Adrenal gland (tissue), 19 donors: ENCODE measurements around the gene NPIPA5. TPM values are rescaled to one million over a fixed set of nuclear protein-coding genes. Genes with fewer than 3 reads are reported as not detected.
"Not testable (repeated sequence)": the region's sequence is repeated elsewhere in the genome, so short reads cannot be mapped to it uniquely, and the experiment has no call there.

Experiments
- DNase-seq, 7 donors: peaks; one replicate each; pipeline ENCODE4 v3.0.0-alpha.2; 2019 to 2020
- H3K27ac ChIP-seq, 5 donors: fragments of 200-600 bp; sonication (generic) in 4 of 5; 1 replicate in 3 of 5; 2 replicates in 2 of 5; pipeline versions ENCODE4 v1.5.1 to v1.8.0; 2016 to 2020; ENCODE audit warnings: mild to moderate bottlenecking in 1 of 5
- H3K27me3 ChIP-seq: fragments of 200-600 bp; 2 replicates; pipeline ENCODE4 v1.8.0; 2021
- H3K36me3 ChIP-seq, 2 donors: fragments of 200-600 bp; replicated peaks in 1 of 2; 1 replicate in 1 of 2; 2 replicates in 1 of 2; pipeline versions ENCODE4 v1.5.1 to v1.8.0; 2018 to 2022
- H3K4me1 ChIP-seq, 2 donors: fragments of 200-600 bp; replicated peaks in 1 of 2; 1 replicate in 1 of 2; 2 replicates in 1 of 2; pipeline versions ENCODE4 v1.5.1 to v1.8.0; 2018 to 2021
- H3K4me3 ChIP-seq, 4 donors: fragments of 200-600 bp; sonication (generic) in 3 of 4; one replicate each; pipeline ENCODE4 v1.5.1; 2016 to 2018
- H3K9me3 ChIP-seq, 3 donors: fragments of 200-600 bp; sonication (generic) in 1 of 3; replicated peaks in 1 of 3; 1 replicate in 2 of 3; 2 replicates in 1 of 3; pipeline versions ENCODE4 v1.5.1 to v1.8.0; 2016 to 2021
- CTCF ChIP-seq, 6 experiments: fragments of 450-650 bp in 4 of 6; fragments of 200-600 bp in 2 of 6; sonication (generic) in 1 of 6; IDR thresholded peaks; 1 replicate in 5 of 6; 2 replicates in 1 of 6; pipeline versions ENCODE4 v1.5.1 to v1.8.0; 2016 to 2021; ENCODE audit warnings: antibody characterized with exemption in 6 of 6, mild to moderate bottlenecking in 2 of 6, moderate library complexity in 1 of 6
- POLR2A ChIP-seq, 2 donors: fragments of 450-650 bp; IDR thresholded peaks; one replicate each; pipeline ENCODE4 v1.6.1; 2017; ENCODE audit warnings: antibody characterized with exemption in 2 of 2, mild to moderate bottlenecking in 2 of 2, moderate library complexity in 1 of 2
- WGBS, 4 donors: extraction: QIAGEN DNeasy Blood & Tissue Kit in 2 of 4; methylation state at CpG; one replicate each; pipeline versions ENCODE4 v1.1.5 to v1.1.7; 2013 to 2017; 5-methylcytosine and 5-hydroxymethylcytosine counted together
- intact Hi-C, 2 donors: fragments of 100-400 bp; cut with DNase I; formaldehyde crosslinking; loops; one replicate each; pipeline versions ENCODE4 v1.14.1 to v1.15.0; 2022 to 2023
- long read RNA-seq, 10 donors: library from polyadenylated mRNA in 3 of 10; unstranded in 2 of 10; stranded (forward) in 1 of 10; transcript quantifications; one replicate each; pipeline ENCODE4 v2.0.0 and lab custom pipeline, GENCODE V29; 2021 to 2026
- polyA plus RNA-seq, 3 donors: library from polyadenylated mRNA; stranded (reverse); fragments of 200-250 nt in 2 of 3; fragments of 350-450 nt in 1 of 3; fragmentation: Illumina TruSeq in 1 of 3; extraction: RNeasy Lipid Tissue Mini Kit (QIAGEN cat#74804) in 1 of 3; gene quantifications; one replicate each; pipeline ENCODE4 v1.2.3, GENCODE V29; 2013 to 2014
- total RNA-seq, 9 donors: library from RNA; depleted of rRNA in 4 of 9; stranded (reverse); fragments of >200 nt in 4 of 9; fragments of 120-200 nt in 1 of 9; fragmentation: NEBNext Ultra II Directional in 1 of 9; extraction: Animal tissue kit (Norgen Biotek cat#: 25700) in 1 of 9; gene quantifications; one replicate each; pipeline versions ENCODE4 v1.1.0 to v1.2.4, GENCODE V29; 2013 to 2023
- donor health status: healthy with polysubstance abuse.
- donor health status: Bipolar disorder and iron deficiency.
- donor health status: DM: yes; HTN: yes; CAD: no.
- donor health status: DM: no; HTN: no; CAD: no.
- donor health status: DM: no; HTN: no; CAD: no.
- donor health status: DM: yes; HTN: yes; CAD: no.

The NPIPA5 gene
- 10 to 100 TPM in 4 of 9 donors, 1 to 10 TPM in 5; 4.0 to 17.2 (median 9.6) TPM for total RNA-seq
- polyA plus RNA-seq, result 100 to 1,000 TPM in 2 of 3 donors, 10 to 100 TPM in 1; 15.2 to 169 (median 106) TPM
- long read RNA-seq, donor 1, result 0 reads
- long read RNA-seq, donor 2, result 0 reads
- long read RNA-seq, donor 3, result 0 reads
- long read RNA-seq, donor 4, result 0 reads
- long read RNA-seq, donor 5, partial matches to known transcripts, result 0 of 2 reads
- long read RNA-seq, donor 5, other reads (novel, unspliced or antisense), result 2 of 2 reads
- long read RNA-seq, donor 6, result 0 reads
- long read RNA-seq, donor 7, result 0 reads
- long read RNA-seq, donor 8, result 0 reads
- long read RNA-seq, donor 9, result 0 reads
- long read RNA-seq, donor 10, result 0 reads

- intact Hi-C loops, H3K4me1 ChIP-seq, H3K9me3 ChIP-seq, H3K27ac ChIP-seq, H3K4me3 ChIP-seq, H3K36me3 ChIP-seq, DNase-seq, H3K27me3 ChIP-seq: not testable (repeated sequence)
- WGBS, 4 donors, result 94% methylated on average over 4 of the region's 4 CpGs; no CpG with 5 or more reads in 3 of the 4 donors
These were observed at the start of gene NPIPA5 for GRCh38 chr16:15378194-15378593. TSS of gene NPIPA5 (minus strand) at chr16:15378294. CDS start at chr16:15378294, 0 bp downstream.

- TF ChIP-seq POLR2A (IDR thresholded peaks at IDR 0.05) (no peak), CTCF (IDR thresholded peaks at IDR 0.05) (peak; percentile 42 to 82 (median 70))
- H3K9me3 ChIP-seq, result no peaks in the 10 kb centered on the region
- H3K4me1 ChIP-seq, result peaks cover 0 to 7% of the 10 kb centered on the region in 2 donors
- H3K27me3 ChIP-seq, result no peaks in the 10 kb centered on the region
- DNase-seq, result peak; percentile 57 to 85 (median 75)
- no peak overlapping the region for H3K4me3 ChIP-seq
- 0 to 13% (median 6%) methylated on average over 5 to 8 of the region's 8 CpGs for WGBS, 4 donors
- intact Hi-C loops, result loop anchor here in 1 of 2 donors (10.0 kb wide), 1 partner anchor 277 kb away; no protein-coding TSS in a partner anchor
- H3K27ac ChIP-seq, result peak overlapping the region in 2 of 5 donors; percentile 13 to 50
- no peaks in the 10 kb centered on the region for H3K36me3 ChIP-seq
These were observed 49.6 kb upstream of the NPIPA5 start for GRCh38 chr16:15427648-15428239.

- DNase-seq, result no peak
- intact Hi-C loops, result loop anchor here in 1 of 2 donors (10.0 kb wide), 1 partner anchor 278 kb away; no protein-coding TSS in a partner anchor
- Histone ChIP-seq H3K4me1 (peaks cover 0 to 7% of the 10 kb centered on the region in 2 donors), H3K9me3 (no peaks in the 10 kb centered on the region), H3K27ac (no peak overlapping the region), H3K27me3 (no peaks in the 10 kb centered on the region), H3K36me3 (no peaks in the 10 kb centered on the region), H3K4me3 (no peak overlapping the region)
- TF ChIP-seq POLR2A (IDR thresholded peaks at IDR 0.05) (no peak), CTCF (IDR thresholded peaks at IDR 0.05) (no peak)
- whole genome bisulfite sequencing, 4 donors, result 75 to 87% (median 80%) methylated on average over 6 of the region's 6 CpGs
These were observed 48.7 kb upstream of the NPIPA5 start for GRCh38 chr16:15426796-15427195.

GRCh38 chr16:15425861-15426260 lies 47.8 kb upstream of the NPIPA5 start:
- Histone ChIP-seq H3K36me3 (no peaks in the 10 kb centered on the region), H3K4me1 (peaks cover 0 to 7% of the 10 kb centered on the region in 2 donors), H3K4me3 (no peak overlapping the region), H3K27ac (no peak overlapping the region), H3K27me3 (no peaks in the 10 kb centered on the region), H3K9me3 (no peaks in the 10 kb centered on the region)
- intact Hi-C loops, result loop anchor here in 1 of 2 donors (10.0 kb wide), 1 partner anchor 279 kb away; no protein-coding TSS in a partner anchor
- WGBS, 4 donors, result 70 to 82% (median 77%) methylated on average over 6 of the region's 6 CpGs
- TF ChIP-seq CTCF (IDR thresholded peaks at IDR 0.05) (no peak), POLR2A (IDR thresholded peaks at IDR 0.05) (no peak)
- DNase-seq, result no peak
